DND-41 (cell line): Measurements from ENCODE around the gene DLG1.

Experiments used
- EZH2 ChIP-seq: IDR thresholded peaks from 3 replicates; pipeline ENCODE4 v1.6.1; 2012; ENCODE audit warnings: borderline replicate concordance, low read depth, mild to moderate bottlenecking, moderate library complexity, low read length, inconsistent platforms; ENCODE audit not compliant: severe bottlenecking
- TF ChIP-seq, protein P1 (sequence below): IDR thresholded peaks from 2 replicates; pipeline ENCODE4 v1.5.1; 2012; ENCODE audit warnings: borderline replicate concordance, low read length, moderate library complexity, mild to moderate bottlenecking; ENCODE audit not compliant: poor library complexity, severe bottlenecking; ENCODE audit errors: extremely low read depth

DNA sequence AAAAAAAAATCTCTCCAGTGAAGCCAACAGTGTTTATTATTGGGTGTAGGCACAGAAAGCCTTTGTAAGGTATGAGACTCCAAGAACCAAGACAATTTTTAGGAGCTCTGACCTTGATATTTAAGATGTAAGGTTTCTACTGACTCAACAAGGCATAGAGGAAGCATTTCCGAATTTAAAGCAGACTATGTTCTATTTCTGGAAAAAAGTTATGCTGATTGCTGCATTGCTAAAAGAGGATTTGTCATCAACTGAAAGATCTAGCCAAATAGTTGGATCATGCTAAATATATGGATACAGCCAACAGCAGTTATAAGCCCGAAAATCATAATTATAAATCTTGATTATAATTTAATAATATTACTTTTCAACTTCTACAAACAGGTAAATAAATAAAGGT is 215.5 kb downstream of the DLG1 start:
- TF ChIP-seq, protein P1, sequence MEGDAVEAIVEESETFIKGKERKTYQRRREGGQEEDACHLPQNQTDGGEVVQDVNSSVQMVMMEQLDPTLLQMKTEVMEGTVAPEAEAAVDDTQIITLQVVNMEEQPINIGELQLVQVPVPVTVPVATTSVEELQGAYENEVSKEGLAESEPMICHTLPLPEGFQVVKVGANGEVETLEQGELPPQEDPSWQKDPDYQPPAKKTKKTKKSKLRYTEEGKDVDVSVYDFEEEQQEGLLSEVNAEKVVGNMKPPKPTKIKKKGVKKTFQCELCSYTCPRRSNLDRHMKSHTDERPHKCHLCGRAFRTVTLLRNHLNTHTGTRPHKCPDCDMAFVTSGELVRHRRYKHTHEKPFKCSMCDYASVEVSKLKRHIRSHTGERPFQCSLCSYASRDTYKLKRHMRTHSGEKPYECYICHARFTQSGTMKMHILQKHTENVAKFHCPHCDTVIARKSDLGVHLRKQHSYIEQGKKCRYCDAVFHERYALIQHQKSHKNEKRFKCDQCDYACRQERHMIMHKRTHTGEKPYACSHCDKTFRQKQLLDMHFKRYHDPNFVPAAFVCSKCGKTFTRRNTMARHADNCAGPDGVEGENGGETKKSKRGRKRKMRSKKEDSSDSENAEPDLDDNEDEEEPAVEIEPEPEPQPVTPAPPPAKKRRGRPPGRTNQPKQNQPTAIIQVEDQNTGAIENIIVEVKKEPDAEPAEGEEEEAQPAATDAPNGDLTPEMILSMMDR = no peak
- TF ChIP-seq EZH2 = no peak
